ENCODE data around the gene RPSA.

GRCh38 chr3:39372833-39373232 lies 33.7 kb upstream of the RPSA start:
- TF ChIP-seq CTCF (IDR thresholded peaks at IDR 0.05) (no peak), POLR2A (IDR thresholded peaks at IDR 0.05) (no peak)
